ENCODE measurements around the gene TNF.

TNF gene

GRCh38 chr6:31544676-31545075 is 30.7 kb upstream of the TNF start:
- DNase-seq = no peak

- DNase-seq = no peak
Observed at GRCh38 chr6:31545291-31545690, 30.1 kb upstream of the TNF start.

GRCh38 chr6:31546339-31546957 is 28.9 kb upstream of the TNF start, which contains the start of gene ATP6V1G2:
Gene ATP6V1G2, minus strand, starts transcription at chr6:31546608. Its CDS starts 49 bp downstream, at chr6:31546559.
- peak; percentile 96 to 97 for DNase-seq

- DNase-seq = peak; percentile 93 to 95
Observed at GRCh38 chr6:31546958-31547726, 28.2 kb upstream of the TNF start, which contains the start of gene NFKBIL1. Gene NFKBIL1, plus strand, starts transcription at chr6:31547608. Its CDS starts 87 bp downstream, at chr6:31547695.

- DNase-seq = no peak
Observed at GRCh38 chr6:31547727-31548543, 27.4 kb upstream of the TNF start.

- no peak for DNase-seq
Observed at GRCh38 chr6:31548544-31548873, 26.9 kb upstream of the TNF start.

- DNase-seq = peak; percentile 76 to 77
Observed at GRCh38 chr6:31551371-31551770, 24.0 kb upstream of the TNF start.

GRCh38 chr6:31556307-31556706 is 19.1 kb upstream of the TNF start:
- DNase-seq = no peak

- DNase-seq = no peak
Observed at GRCh38 chr6:31557443-31558317, 17.7 kb upstream of the TNF start.

GRCh38 chr6:31558318-31558625 is 17.1 kb upstream of the TNF start:
- DNase-seq = no peak

GRCh38 chr6:31558631-31559500 is 16.5 kb upstream of the TNF start:
- DNase-seq = peak; percentile 84 to 85

- no peak for DNase-seq
Observed at GRCh38 chr6:31559606-31559957, 15.8 kb upstream of the TNF start.

GRCh38 chr6:31559958-31560696 is 15.2 kb upstream of the TNF start:
- DNase-seq = peak; percentile 78

GRCh38 chr6:31560697-31561058 is 14.7 kb upstream of the TNF start:
- no peak for DNase-seq

GRCh38 chr6:31567531-31568370 is 7.6 kb upstream of the TNF start:
- DNase-seq = peak in 1 of 2 experiments; percentile 50

- peak; percentile 72 to 78 for DNase-seq
Observed at GRCh38 chr6:31568537-31568961, 6.8 kb upstream of the TNF start.

GRCh38 chr6:31569861-31570536 is 5.4 kb upstream of the TNF start:
- no peak for DNase-seq

- peak; percentile 90 to 92 for DNase-seq
Observed at GRCh38 chr6:31572041-31572911, 3.1 kb upstream of the TNF start, which contains the start of gene LTA. Gene LTA, plus strand, starts transcription at chr6:31572289. Its CDS starts 454 bp downstream, at chr6:31572743.
